ENCODE measurements around the gene SBK1. TPM values are rescaled to one million over a fixed set of nuclear protein-coding genes. Genes with fewer than 3 reads are reported as not detected.

The SBK1 gene
- total and polyA plus RNA-seq, 2 donors from 2014 or later: 1.4 to 2.5 TPM

DNA sequence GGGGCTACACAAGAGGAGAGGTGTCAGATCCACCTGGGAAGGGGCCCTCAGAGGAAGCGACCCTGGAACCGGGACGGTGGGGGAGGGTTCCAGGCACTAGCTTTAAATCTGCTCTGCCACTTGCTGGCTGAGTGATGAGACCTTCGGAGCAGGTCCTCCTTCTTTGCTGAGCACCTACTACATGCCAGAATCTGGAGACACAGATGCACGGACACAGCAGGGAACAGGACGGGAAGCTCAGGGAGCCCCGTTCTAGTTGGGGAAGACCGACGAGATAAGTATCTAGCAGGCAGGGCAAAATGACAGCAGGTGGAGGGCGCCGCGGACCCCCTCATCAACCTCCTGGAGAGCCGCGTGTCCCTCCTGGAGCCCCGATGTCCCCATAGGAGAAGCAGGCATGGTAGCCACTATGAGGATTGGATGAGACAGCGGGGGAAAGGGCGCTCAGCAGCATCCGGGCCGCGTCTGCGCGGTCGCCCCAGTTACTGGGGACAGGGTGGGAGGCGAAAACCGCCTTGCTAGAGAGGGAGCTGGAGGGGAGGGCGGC is 27.2 kb downstream of the SBK1 start:
- FAIRE-seq: no peak
- Histone ChIP-seq H3K4me3 (ENCODE audit: low read length in 3 of 3) (no peak overlapping the region), H3K9ac (ENCODE audit: low read length in 3 of 3) (no peak overlapping the region), H3K27me3 (ENCODE audit: control insufficient read depth, insufficient read depth, low read length) (no peaks in the 10 kb centered on the region), H3K27ac (ENCODE audit: low read depth in 2 of 2, low read length in 2 of 2) (no peak overlapping the region), H3K9me3 (ENCODE audit: control insufficient read depth in 2 of 3, insufficient read depth in 1 of 3, low read length in 3 of 3) (no peaks in the 10 kb centered on the region), H3K36me3 (ENCODE audit: control insufficient read depth in 2 of 3, insufficient read depth in 3 of 3, low read length in 3 of 3) (no peaks in the 10 kb centered on the region), H3K4me1 (ENCODE audit: control insufficient read depth in 2 of 3, insufficient read depth in 2 of 3, low read depth in 1 of 3, low read length in 3 of 3) (no peaks in the 10 kb centered on the region)
- DNase-seq: peak in 1 of 5 donors; percentile 45
- intact Hi-C loops (cut with DNase I): no loop called here
- no peak for TF ChIP-seq CTCF (IDR thresholded peaks at IDR 0.05; ENCODE audit: borderline replicate concordance, extremely low read depth, insufficient read depth)

- no peaks in the 10 kb centered on the region for H3K36me3 ChIP-seq (ENCODE audit: control insufficient read depth in 2 of 3, insufficient read depth in 3 of 3, low read length in 3 of 3)
- peak in 1 of 5 donors; percentile 71 for DNase-seq
- no peak for TF ChIP-seq CTCF (IDR thresholded peaks at IDR 0.05; ENCODE audit: borderline replicate concordance, extremely low read depth, insufficient read depth)
- no peaks in the 10 kb centered on the region for H3K27me3 ChIP-seq (ENCODE audit: control insufficient read depth, insufficient read depth, low read length)
- intact Hi-C loops (cut with DNase I): no loop called here
- no peak overlapping the region for H3K4me3 ChIP-seq (ENCODE audit: low read length in 3 of 3)
- no peak overlapping the region for H3K27ac ChIP-seq (ENCODE audit: low read depth in 2 of 2, low read length in 2 of 2)
- no peaks in the 10 kb centered on the region for H3K4me1 ChIP-seq (ENCODE audit: control insufficient read depth in 2 of 3, insufficient read depth in 2 of 3, low read depth in 1 of 3, low read length in 3 of 3)
- H3K9ac ChIP-seq (ENCODE audit: low read length in 3 of 3): no peak overlapping the region
- no peaks in the 10 kb centered on the region for H3K9me3 ChIP-seq (ENCODE audit: control insufficient read depth in 2 of 3, insufficient read depth in 1 of 3, low read length in 3 of 3)
- FAIRE-seq: no peak
These were observed 27.8 kb downstream of the SBK1 start for GRCh38 chr16:28320023-28320561.

DNA sequence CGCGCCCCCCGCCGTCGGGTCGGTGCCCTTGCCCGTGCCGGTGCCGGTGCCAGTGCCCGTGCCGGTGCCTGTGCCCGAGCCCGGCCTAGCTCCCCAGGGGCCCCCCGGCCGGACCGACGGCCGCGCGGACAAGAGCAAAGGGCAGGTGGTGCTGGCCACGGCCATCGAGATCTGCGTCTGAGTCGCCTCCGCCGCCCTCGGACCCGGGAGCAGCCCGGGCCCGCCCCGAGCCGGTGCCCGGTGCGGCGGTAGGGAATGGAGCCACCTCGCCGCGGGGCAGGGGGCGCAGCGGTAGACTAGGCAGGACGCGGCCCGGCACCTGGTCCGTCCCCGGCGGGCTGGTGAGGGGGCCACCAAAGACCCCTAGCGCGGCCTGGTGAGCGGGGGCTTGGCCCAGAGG is 28.4 kb downstream of the SBK1 start:
- FAIRE-seq: no peak
- intact Hi-C loops (cut with DNase I): no loop called here
- DNase-seq: peak in 1 of 5 donors; percentile 47

More for the DNA sequence above, 28.4 kb downstream of the SBK1 start:
- Histone ChIP-seq H3K27ac (ENCODE audit: low read depth in 2 of 2, low read length in 2 of 2) (no peak overlapping the region), H3K9ac (ENCODE audit: low read length in 3 of 3) (no peak overlapping the region), H3K4me3 (ENCODE audit: low read length in 3 of 3) (no peak overlapping the region), H3K4me1 (ENCODE audit: control insufficient read depth in 2 of 3, insufficient read depth in 2 of 3, low read depth in 1 of 3, low read length in 3 of 3) (no peaks in the 10 kb centered on the region), H3K36me3 (ENCODE audit: control insufficient read depth in 2 of 3, insufficient read depth in 3 of 3, low read length in 3 of 3) (no peaks in the 10 kb centered on the region), H3K27me3 (ENCODE audit: control insufficient read depth, insufficient read depth, low read length) (no peaks in the 10 kb centered on the region), H3K9me3 (ENCODE audit: control insufficient read depth in 2 of 3, insufficient read depth in 1 of 3, low read length in 3 of 3) (no peaks in the 10 kb centered on the region)
- no peak for TF ChIP-seq CTCF (IDR thresholded peaks at IDR 0.05; ENCODE audit: borderline replicate concordance, extremely low read depth, insufficient read depth)
